HepG2 (cell line): ENCODE data around the gene AXIN2. TPM values are rescaled to one million over a fixed set of nuclear protein-coding genes. Genes with fewer than 3 reads are reported as not detected.
A peak's percentile ranks its signal among the peaks of the same experiment; 100 is the strongest.

Experiments
- AGO2 ChIP-seq: fragments of 200-400 bp; formaldehyde crosslinking; optimal IDR thresholded peaks from 2 replicates; pipeline ENCODE3; 2017; ENCODE audit warnings: mild to moderate bottlenecking, low read depth, low read length, moderate library complexity
- HDAC1 ChIP-seq: sonication (generic); formaldehyde crosslinking; IDR thresholded peaks from 2 replicates; pipeline ENCODE4 v1.5.1; 2020; ENCODE audit warnings: mild to moderate bottlenecking, missing genetic modification reagents
- HNRNPL ChIP-seq: fragments of 200-400 bp; formaldehyde crosslinking; IDR thresholded peaks from 2 replicates; pipeline ENCODE4 v1.6.1; 2017; ENCODE audit warnings: mild to moderate bottlenecking, low read depth, low read length
- HOXD1 ChIP-seq: sonication (generic); formaldehyde crosslinking; IDR thresholded peaks from 2 replicates; pipeline ENCODE4 v1.5.0; 2020; ENCODE audit warnings: missing genetic modification reagents
- LCORL ChIP-seq, 2 experiments: fragments of 450-650 bp in 1 of 2; sonication (generic) in 1 of 2; formaldehyde crosslinking in 1 of 2; IDR thresholded peaks; 2 replicates each; pipeline versions ENCODE4 v1.5.0 to v1.6.1; 2017 to 2020; ENCODE audit warnings: antibody characterized with exemption in 1 of 2, missing genetic modification reagents in 1 of 2
- NFATC3 ChIP-seq: sonication (generic); formaldehyde crosslinking; IDR thresholded peaks from 2 replicates; pipeline ENCODE4 v1.5.1; 2020; ENCODE audit warnings: mild to moderate bottlenecking, missing genetic modification reagents
- PAWR ChIP-seq: sonication (generic); formaldehyde crosslinking; IDR thresholded peaks from 2 replicates; pipeline ENCODE4 v1.4.0; 2020; ENCODE audit warnings: missing genetic modification reagents, mild to moderate bottlenecking, borderline replicate concordance
- POLR2AphosphoS5 ChIP-seq: IDR thresholded peaks from 2 replicates; pipeline ENCODE4 v1.6.1; 2012; ENCODE audit warnings: low read depth, low read length
- REL ChIP-seq: sonication (generic); formaldehyde crosslinking; conservative IDR thresholded peaks from 2 replicates; pipeline ENCODE4 v1.8.0; 2022; ENCODE audit warnings: mild to moderate bottlenecking, missing genetic modification reagents, moderate library complexity
- SIN3A ChIP-seq: IDR thresholded peaks from 2 replicates; pipeline ENCODE4 v1.6.1; 2011; ENCODE audit warnings: low read depth, mild to moderate bottlenecking, control low read depth, low read length, borderline replicate concordance
- SSRP1 ChIP-seq: IDR thresholded peaks from 2 replicates; pipeline ENCODE4 v1.6.1; 2016; ENCODE audit warnings: control low read depth
- THAP9 ChIP-seq: sonication (generic); formaldehyde crosslinking; IDR thresholded peaks from 2 replicates; pipeline ENCODE4; 2020; ENCODE audit warnings: missing genetic modification reagents, mild to moderate bottlenecking, borderline replicate concordance
- ZBTB42 ChIP-seq: sonication (generic); formaldehyde crosslinking; IDR thresholded peaks from 2 replicates; pipeline ENCODE4 v1.5.0; 2020; ENCODE audit warnings: mild to moderate bottlenecking, missing genetic modification reagents
- ZFP36 ChIP-seq: fragments of 150-350 bp; IDR thresholded peaks from 2 replicates; pipeline ENCODE4 v1.6.1; 2018; ENCODE audit warnings: borderline replicate concordance, low read length, low read depth; ENCODE audit not compliant: partially characterized antibody
- ZNF282 ChIP-seq: fragments of 450-650 bp; IDR thresholded peaks from 2 replicates; pipeline ENCODE4 v1.6.1; 2018; ENCODE audit not compliant: partially characterized antibody
- ZNF354B ChIP-seq: sonication (generic); formaldehyde crosslinking; IDR thresholded peaks from 2 replicates; pipeline ENCODE4 v1.8.0; 2022; ENCODE audit warnings: mild to moderate bottlenecking, missing genetic modification reagents
- ZNF589 ChIP-seq: sonication (generic); formaldehyde crosslinking; conservative IDR thresholded peaks from 2 replicates; pipeline ENCODE4 v1.8.0; 2022; ENCODE audit warnings: mild to moderate bottlenecking, moderate library complexity, missing genetic modification reagents
- ZNF773 ChIP-seq: sonication (generic); formaldehyde crosslinking; IDR thresholded peaks from 2 replicates; pipeline ENCODE4 v1.4.0; 2020; ENCODE audit warnings: missing genetic modification reagents, borderline replicate concordance
- ZNF782 ChIP-seq: sonication (generic); formaldehyde crosslinking; IDR thresholded peaks from 2 replicates; pipeline ENCODE4 v1.4.0; 2020; ENCODE audit warnings: missing genetic modification reagents, mild to moderate bottlenecking, borderline replicate concordance
- ZNF788 ChIP-seq: sonication (generic); formaldehyde crosslinking; IDR thresholded peaks from 2 replicates; pipeline ENCODE4 v1.5.0; 2020; ENCODE audit warnings: mild to moderate bottlenecking, missing genetic modification reagents, borderline replicate concordance
- polyA plus RNA-seq, 8 experiments: library from polyadenylated mRNA; depleted of rRNA in 3 of 8; stranded (reverse) in 7 of 8; unstranded in 1 of 8; fragments of >200 nt; fragmentation: Illumina TruSeq in 4 of 8; extraction: Trizol in 4 of 8; gene quantifications; 2 replicates each; pipeline versions ENCODE4 v1.2.1 to v1.2.3, GENCODE V29; 2011 to 2016; ENCODE audit warnings: low read depth in 4 of 8, missing spikeins in 1 of 8, mixed read lengths in 1 of 8; ENCODE audit not compliant: insufficient read depth in 1 of 8
- total RNA-seq, 5 experiments: library from RNA; depleted of rRNA; stranded (reverse); fragments of >200 nt; fragmentation: Illumina TruSeq; extraction: Trizol; gene quantifications; 2 replicates each; pipeline ENCODE4 v1.2.3, GENCODE V29; 2016; ENCODE audit warnings: low read depth in 1 of 5
- TF ChIP-seq, protein P1 (sequence below): sonication (generic); formaldehyde crosslinking; conservative IDR thresholded peaks from 2 replicates; pipeline ENCODE4 v1.8.1; 2023; ENCODE audit warnings: missing genetic modification reagents
- TF ChIP-seq, protein P2 (sequence below): sonication (generic); formaldehyde crosslinking; IDR thresholded peaks from 2 replicates; pipeline ENCODE4 v1.4.0; 2020; ENCODE audit warnings: missing genetic modification reagents, borderline replicate concordance

Gene AXIN2
- total and polyA plus RNA-seq, 2 of the 13 experiments (the other 11 are each of a cell fraction or from before 2014, with no cell fraction given), result 58.6 to 63.4 TPM

DNA sequence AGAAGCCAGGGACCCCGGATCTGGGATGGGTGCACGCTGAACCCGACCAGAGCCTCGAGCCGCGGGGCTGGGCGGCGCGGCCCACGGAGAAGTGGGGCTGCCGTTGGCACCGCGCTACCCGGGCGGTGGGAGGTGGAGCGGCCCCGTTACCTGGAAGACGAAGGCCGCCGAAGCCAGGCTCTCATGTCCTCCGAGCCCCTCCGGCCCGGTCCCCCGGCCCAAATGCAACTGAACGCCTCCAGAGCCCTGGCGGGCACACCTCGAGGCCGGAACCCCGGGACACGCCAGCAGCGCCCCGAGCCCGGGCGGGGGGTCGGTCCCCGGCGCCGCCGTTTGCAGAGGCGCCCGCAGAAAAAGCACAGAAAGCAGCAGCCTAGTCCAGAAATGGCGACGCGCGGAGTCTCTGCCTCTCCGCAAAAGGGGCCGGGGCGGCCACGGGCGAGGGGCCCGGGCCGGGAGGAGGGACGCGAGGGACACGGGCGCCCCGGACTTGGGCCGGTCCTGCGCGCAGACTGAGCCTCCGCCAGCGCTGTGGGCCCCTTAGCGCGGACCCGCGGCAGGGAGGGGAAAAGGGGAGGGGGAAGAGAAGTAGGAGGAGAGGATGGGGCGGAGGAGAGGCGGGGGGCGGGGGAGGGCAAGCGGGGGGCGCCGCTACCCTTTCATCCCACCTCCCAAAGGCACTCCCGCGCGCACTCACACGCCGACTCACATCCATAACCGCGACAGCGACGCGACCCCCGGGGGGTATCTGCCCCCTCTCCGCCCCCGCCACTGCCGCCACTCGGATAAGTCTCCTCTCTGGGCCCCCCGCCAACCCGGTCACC, 1.4 kb downstream of the AXIN2 start (continued):
- TF ChIP-seq HDAC1 (peak; percentile 85), NFATC3 (CRISPR knock-in tag) (no peak), LCORL (IDR thresholded peaks at IDR 0.05) (no peak), LCORL (CRISPR knock-in tag; IDR thresholded peaks at IDR 0.05) (no peak), ZNF782 (CRISPR knock-in tag) (peak; percentile 85; the same call in 1 of the 2 replicates), AGO2 (peak; percentile 99), THAP9 (0 out of 2 replicates have a peak, but pooled peaks have one; percentile 31), REL (CRISPR knock-in tag) (no peak), HOXD1 (CRISPR knock-in tag) (peak; percentile 30; the same call in 1 of the 2 replicates), ZNF589 (CRISPR knock-in tag) (peak; percentile 78), ZNF354B (CRISPR knock-in tag) (no peak), ZBTB42 (0 out of 2 replicates have a peak, but pooled peaks have one; percentile 32), ZNF773 (no peak), ZNF282 (no peak), POLR2AphosphoS5 (peak; percentile 79), ZNF788 (CRISPR knock-in tag) (no peak), ZFP36 (no peak), HNRNPL (0 out of 2 replicates have a peak, but pooled peaks have one; percentile 4), PAWR (CRISPR knock-in tag) (no peak), SSRP1 (CRISPR knock-in tag) (0 out of 2 replicates have a peak, but pooled peaks have one; percentile 32), SIN3A (peak; percentile 43; the same call in 1 of the 2 replicates)
- TF ChIP-seq, protein P1, sequence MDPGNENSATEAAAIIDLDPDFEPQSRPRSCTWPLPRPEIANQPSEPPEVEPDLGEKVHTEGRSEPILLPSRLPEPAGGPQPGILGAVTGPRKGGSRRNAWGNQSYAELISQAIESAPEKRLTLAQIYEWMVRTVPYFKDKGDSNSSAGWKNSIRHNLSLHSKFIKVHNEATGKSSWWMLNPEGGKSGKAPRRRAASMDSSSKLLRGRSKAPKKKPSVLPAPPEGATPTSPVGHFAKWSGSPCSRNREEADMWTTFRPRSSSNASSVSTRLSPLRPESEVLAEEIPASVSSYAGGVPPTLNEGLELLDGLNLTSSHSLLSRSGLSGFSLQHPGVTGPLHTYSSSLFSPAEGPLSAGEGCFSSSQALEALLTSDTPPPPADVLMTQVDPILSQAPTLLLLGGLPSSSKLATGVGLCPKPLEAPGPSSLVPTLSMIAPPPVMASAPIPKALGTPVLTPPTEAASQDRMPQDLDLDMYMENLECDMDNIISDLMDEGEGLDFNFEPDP (CRISPR knock-in tag), result no peak; the same call in 1 of the 2 replicates
- TF ChIP-seq, protein P2, sequence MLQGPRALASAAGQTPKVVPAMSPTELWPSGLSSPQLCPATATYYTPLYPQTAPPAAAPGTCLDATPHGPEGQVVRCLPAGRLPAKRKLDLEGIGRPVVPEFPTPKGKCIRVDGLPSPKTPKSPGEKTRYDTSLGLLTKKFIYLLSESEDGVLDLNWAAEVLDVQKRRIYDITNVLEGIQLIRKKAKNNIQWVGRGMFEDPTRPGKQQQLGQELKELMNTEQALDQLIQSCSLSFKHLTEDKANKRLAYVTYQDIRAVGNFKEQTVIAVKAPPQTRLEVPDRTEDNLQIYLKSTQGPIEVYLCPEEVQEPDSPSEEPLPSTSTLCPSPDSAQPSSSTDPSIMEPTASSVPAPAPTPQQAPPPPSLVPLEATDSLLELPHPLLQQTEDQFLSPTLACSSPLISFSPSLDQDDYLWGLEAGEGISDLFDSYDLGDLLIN (CRISPR knock-in tag), result no peak
